H1 (cell line): ENCODE data around the gene HNF1A. TPM values are rescaled to one million over a fixed set of nuclear protein-coding genes. Genes with fewer than 3 reads are reported as not detected.

Experiments used
- FOSL1 ChIP-seq: IDR thresholded peaks from 2 replicates; pipeline ENCODE4 v1.6.1; 2011; ENCODE audit warnings: mild to moderate bottlenecking, low read depth, low read length, moderate library complexity; ENCODE audit not compliant: insufficient read depth
- KDM1A ChIP-seq: fragments of 200-600, 300-600 bp; sonication (generic); IDR thresholded peaks from 2 replicates; pipeline ENCODE4 v1.7.1; 2016; ENCODE audit warnings: mild to moderate bottlenecking, low read length, borderline replicate concordance
- KDM4A ChIP-seq: IDR thresholded peaks from one replicate; pipeline ENCODE4 v1.7.1; 2012; ENCODE audit warnings: low read depth, mild to moderate bottlenecking, moderate library complexity, low read length, inconsistent platforms; ENCODE audit not compliant: severe bottlenecking
- POU5F1 ChIP-seq: IDR thresholded peaks from 2 replicates; pipeline ENCODE4 v1.6.1; 2011; ENCODE audit warnings: low read depth, mild to moderate bottlenecking, low read length, moderate library complexity
- polyA plus RNA-seq, 7 experiments: library from polyadenylated mRNA; depleted of rRNA in 3 of 7; stranded (reverse) in 5 of 7; unstranded in 2 of 7; fragments of >200 nt in 5 of 7; fragments of 200-250 nt in 2 of 7; gene quantifications; 1 replicate in 5 of 7; 2 replicates in 1 of 7; 4 replicates in 1 of 7; pipeline versions ENCODE4 v1.2.1 to v1.2.3, GENCODE V29; 2011 to 2013; ENCODE audit warnings: missing spikeins in 2 of 7, mixed read lengths in 2 of 7
- total RNA-seq: library from RNA; stranded (reverse); fragmentation: NEBNext Ultra II Directional; extraction: Animal tissue kit (Norgen Biotek cat#: 25700); gene quantifications from 2 replicates; pipeline ENCODE4 v1.2.1, GENCODE V29; 2021
- TF ChIP-seq, protein P1 (sequence below): fragments of 300-600 bp; sonication (generic); IDR thresholded peaks from 2 replicates; pipeline ENCODE4 v1.7.1; 2012; ENCODE audit warnings: low read length, moderate library complexity, mild to moderate bottlenecking, inconsistent platforms; ENCODE audit not compliant: insufficient replicate concordance

The HNF1A gene
- total and polyA plus RNA-seq, 2 of the 8 experiments (the other 6 are each of a cell fraction or from before 2014, with no cell fraction given) = not detected

DNA sequence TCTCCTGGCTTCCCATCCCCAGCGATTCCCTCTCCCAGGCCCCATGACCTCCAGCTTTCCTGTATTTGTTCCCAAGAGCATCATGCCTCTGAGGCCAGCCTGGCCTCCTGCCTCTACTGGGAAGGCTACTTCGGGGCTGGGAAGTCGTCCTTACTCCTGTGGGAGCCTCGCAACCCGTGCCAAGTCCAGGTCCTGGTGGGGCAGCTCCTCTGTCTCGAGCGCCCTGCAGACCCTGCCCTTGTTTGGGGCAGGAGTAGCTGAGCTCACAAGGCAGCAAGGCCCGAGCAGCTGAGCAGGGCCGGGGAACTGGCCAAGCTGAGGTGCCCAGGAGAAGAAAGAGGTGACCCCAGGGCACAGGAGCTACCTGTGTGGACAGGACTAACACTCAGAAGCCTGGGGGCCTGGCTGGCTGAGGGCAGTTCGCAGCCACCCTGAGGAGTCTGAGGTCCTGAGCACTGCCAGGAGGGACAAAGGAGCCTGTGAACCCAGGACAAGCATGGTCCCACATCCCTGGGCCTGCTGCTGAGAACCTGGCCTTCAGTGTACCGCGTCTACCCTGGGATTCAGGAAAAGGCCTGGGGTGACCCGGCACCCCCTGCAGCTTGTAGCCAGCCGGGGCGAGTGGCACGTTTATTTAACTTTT is 23.6 kb downstream of the HNF1A start (continued):
- TF ChIP-seq, protein P1, sequence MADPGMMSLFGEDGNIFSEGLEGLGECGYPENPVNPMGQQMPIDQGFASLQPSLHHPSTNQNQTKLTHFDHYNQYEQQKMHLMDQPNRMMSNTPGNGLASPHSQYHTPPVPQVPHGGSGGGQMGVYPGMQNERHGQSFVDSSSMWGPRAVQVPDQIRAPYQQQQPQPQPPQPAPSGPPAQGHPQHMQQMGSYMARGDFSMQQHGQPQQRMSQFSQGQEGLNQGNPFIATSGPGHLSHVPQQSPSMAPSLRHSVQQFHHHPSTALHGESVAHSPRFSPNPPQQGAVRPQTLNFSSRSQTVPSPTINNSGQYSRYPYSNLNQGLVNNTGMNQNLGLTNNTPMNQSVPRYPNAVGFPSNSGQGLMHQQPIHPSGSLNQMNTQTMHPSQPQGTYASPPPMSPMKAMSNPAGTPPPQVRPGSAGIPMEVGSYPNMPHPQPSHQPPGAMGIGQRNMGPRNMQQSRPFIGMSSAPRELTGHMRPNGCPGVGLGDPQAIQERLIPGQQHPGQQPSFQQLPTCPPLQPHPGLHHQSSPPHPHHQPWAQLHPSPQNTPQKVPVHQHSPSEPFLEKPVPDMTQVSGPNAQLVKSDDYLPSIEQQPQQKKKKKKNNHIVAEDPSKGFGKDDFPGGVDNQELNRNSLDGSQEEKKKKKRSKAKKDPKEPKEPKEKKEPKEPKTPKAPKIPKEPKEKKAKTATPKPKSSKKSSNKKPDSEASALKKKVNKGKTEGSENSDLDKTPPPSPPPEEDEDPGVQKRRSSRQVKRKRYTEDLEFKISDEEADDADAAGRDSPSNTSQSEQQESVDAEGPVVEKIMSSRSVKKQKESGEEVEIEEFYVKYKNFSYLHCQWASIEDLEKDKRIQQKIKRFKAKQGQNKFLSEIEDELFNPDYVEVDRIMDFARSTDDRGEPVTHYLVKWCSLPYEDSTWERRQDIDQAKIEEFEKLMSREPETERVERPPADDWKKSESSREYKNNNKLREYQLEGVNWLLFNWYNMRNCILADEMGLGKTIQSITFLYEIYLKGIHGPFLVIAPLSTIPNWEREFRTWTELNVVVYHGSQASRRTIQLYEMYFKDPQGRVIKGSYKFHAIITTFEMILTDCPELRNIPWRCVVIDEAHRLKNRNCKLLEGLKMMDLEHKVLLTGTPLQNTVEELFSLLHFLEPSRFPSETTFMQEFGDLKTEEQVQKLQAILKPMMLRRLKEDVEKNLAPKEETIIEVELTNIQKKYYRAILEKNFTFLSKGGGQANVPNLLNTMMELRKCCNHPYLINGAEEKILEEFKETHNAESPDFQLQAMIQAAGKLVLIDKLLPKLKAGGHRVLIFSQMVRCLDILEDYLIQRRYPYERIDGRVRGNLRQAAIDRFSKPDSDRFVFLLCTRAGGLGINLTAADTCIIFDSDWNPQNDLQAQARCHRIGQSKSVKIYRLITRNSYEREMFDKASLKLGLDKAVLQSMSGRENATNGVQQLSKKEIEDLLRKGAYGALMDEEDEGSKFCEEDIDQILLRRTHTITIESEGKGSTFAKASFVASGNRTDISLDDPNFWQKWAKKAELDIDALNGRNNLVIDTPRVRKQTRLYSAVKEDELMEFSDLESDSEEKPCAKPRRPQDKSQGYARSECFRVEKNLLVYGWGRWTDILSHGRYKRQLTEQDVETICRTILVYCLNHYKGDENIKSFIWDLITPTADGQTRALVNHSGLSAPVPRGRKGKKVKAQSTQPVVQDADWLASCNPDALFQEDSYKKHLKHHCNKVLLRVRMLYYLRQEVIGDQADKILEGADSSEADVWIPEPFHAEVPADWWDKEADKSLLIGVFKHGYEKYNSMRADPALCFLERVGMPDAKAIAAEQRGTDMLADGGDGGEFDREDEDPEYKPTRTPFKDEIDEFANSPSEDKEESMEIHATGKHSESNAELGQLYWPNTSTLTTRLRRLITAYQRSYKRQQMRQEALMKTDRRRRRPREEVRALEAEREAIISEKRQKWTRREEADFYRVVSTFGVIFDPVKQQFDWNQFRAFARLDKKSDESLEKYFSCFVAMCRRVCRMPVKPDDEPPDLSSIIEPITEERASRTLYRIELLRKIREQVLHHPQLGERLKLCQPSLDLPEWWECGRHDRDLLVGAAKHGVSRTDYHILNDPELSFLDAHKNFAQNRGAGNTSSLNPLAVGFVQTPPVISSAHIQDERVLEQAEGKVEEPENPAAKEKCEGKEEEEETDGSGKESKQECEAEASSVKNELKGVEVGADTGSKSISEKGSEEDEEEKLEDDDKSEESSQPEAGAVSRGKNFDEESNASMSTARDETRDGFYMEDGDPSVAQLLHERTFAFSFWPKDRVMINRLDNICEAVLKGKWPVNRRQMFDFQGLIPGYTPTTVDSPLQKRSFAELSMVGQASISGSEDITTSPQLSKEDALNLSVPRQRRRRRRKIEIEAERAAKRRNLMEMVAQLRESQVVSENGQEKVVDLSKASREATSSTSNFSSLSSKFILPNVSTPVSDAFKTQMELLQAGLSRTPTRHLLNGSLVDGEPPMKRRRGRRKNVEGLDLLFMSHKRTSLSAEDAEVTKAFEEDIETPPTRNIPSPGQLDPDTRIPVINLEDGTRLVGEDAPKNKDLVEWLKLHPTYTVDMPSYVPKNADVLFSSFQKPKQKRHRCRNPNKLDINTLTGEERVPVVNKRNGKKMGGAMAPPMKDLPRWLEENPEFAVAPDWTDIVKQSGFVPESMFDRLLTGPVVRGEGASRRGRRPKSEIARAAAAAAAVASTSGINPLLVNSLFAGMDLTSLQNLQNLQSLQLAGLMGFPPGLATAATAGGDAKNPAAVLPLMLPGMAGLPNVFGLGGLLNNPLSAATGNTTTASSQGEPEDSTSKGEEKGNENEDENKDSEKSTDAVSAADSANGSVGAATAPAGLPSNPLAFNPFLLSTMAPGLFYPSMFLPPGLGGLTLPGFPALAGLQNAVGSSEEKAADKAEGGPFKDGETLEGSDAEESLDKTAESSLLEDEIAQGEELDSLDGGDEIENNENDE = no peak
- no peak for TF ChIP-seq POU5F1
- TF ChIP-seq KDM4A = no peak
- no peak for TF ChIP-seq KDM1A
- TF ChIP-seq FOSL1 = no peak
- TF ChIP-seq, all 59 proteins: peak for 0
